Body of pancreas (tissue), 4 donors: ENCODE measurements around the gene BABAM2.

Experiments used
- POLR2A ChIP-seq, 3 donors: fragments of 450-650 bp; IDR thresholded peaks; one replicate each; pipeline ENCODE4 v1.6.1; 2016; ENCODE audit warnings: antibody characterized with exemption in 3 of 3, mild to moderate bottlenecking in 2 of 3
- TF ChIP-seq, protein P1 (sequence below), 7 experiments: fragments of 450-650 bp in 4 of 7; fragments of 200-600 bp in 3 of 7; sonication (generic) in 3 of 7; IDR thresholded peaks; one replicate each; pipeline ENCODE4 v1.5.1; 2016 to 2019; ENCODE audit warnings: antibody characterized with exemption in 7 of 7

DNA sequence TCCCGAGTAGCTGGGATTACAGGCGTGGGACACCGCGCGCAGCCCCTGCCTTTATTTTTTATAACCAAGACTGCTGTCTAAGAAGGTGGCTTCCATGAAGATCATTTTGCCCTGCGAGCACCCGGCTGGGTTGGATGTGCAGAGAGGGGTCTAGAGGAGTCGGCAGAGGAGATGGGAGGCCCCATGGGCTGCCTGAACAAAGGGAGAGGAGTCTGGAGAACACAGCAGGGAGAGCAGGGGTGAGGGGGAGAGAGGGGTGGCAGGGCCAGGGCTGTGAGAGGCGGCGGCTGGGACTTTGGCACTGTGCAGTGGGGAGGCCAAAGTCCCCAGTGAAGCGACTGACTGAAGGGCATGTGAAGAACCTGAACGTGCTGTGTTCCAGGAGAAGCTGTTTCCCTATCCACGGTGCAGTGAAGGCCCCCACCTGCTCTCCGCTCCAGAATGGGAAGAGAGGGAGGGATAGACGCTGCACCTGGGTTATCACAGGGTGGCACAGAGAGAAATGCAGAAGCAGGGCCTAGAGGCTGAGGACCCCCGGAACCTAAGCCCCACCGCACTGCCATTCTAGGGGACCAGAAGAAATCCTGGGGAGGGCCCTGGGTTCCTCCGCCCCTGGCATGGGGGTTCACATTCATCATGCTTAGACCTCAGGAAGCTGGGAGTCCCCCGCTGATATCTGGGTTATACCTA, 477.3 kb downstream of the BABAM2 start:
- TF ChIP-seq, protein P1, sequence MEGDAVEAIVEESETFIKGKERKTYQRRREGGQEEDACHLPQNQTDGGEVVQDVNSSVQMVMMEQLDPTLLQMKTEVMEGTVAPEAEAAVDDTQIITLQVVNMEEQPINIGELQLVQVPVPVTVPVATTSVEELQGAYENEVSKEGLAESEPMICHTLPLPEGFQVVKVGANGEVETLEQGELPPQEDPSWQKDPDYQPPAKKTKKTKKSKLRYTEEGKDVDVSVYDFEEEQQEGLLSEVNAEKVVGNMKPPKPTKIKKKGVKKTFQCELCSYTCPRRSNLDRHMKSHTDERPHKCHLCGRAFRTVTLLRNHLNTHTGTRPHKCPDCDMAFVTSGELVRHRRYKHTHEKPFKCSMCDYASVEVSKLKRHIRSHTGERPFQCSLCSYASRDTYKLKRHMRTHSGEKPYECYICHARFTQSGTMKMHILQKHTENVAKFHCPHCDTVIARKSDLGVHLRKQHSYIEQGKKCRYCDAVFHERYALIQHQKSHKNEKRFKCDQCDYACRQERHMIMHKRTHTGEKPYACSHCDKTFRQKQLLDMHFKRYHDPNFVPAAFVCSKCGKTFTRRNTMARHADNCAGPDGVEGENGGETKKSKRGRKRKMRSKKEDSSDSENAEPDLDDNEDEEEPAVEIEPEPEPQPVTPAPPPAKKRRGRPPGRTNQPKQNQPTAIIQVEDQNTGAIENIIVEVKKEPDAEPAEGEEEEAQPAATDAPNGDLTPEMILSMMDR (IDR thresholded peaks at IDR 0.05): no peak
- no peak for TF ChIP-seq POLR2A (IDR thresholded peaks at IDR 0.05)
